ENCODE measurements around the gene CPT1B.

- TF ChIP-seq, protein P1, sequence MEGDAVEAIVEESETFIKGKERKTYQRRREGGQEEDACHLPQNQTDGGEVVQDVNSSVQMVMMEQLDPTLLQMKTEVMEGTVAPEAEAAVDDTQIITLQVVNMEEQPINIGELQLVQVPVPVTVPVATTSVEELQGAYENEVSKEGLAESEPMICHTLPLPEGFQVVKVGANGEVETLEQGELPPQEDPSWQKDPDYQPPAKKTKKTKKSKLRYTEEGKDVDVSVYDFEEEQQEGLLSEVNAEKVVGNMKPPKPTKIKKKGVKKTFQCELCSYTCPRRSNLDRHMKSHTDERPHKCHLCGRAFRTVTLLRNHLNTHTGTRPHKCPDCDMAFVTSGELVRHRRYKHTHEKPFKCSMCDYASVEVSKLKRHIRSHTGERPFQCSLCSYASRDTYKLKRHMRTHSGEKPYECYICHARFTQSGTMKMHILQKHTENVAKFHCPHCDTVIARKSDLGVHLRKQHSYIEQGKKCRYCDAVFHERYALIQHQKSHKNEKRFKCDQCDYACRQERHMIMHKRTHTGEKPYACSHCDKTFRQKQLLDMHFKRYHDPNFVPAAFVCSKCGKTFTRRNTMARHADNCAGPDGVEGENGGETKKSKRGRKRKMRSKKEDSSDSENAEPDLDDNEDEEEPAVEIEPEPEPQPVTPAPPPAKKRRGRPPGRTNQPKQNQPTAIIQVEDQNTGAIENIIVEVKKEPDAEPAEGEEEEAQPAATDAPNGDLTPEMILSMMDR (IDR thresholded peaks at IDR 0.05): no peak
- TF ChIP-seq POLR2A (IDR thresholded peaks at IDR 0.05): peak in 2 of 4 donors; percentile 36 to 44
Observed at GRCh38 chr22:50531962-50532674, 46.1 kb downstream of the CPT1B start.

All from esophagus squamous epithelium (tissue), 4 donors.